ENCODE data around the gene ANKRD31.
"Not testable (repeated sequence)": the region's sequence is repeated elsewhere in the genome, so short reads cannot be mapped to it uniquely, and the experiment has no call there.

Gene ANKRD31

GRCh38 chr5:75245023-75245422, 8.3 kb upstream of the ANKRD31 start:
- no peaks in the 10 kb centered on the region for H3K36me3 Mint-ChIP-seq (ENCODE audit: low read depth)
- DNase-seq, result no peak
- H3K4me1 Mint-ChIP-seq (ENCODE audit: low read depth), result no peaks in the 10 kb centered on the region
- H3K27me3 Mint-ChIP-seq, result peaks cover 3% of the 10 kb centered on the region
- no peak overlapping the region for H3K4me3 Mint-ChIP-seq
- no peaks in the 10 kb centered on the region for H3K9me3 Mint-ChIP-seq
- H3K27ac Mint-ChIP-seq, result no peak overlapping the region

GRCh38 chr5:75243510-75243909, 6.8 kb upstream of the ANKRD31 start:
- H3K4me1 Mint-ChIP-seq (ENCODE audit: low read depth), result no peaks in the 10 kb centered on the region
- H3K9me3 Mint-ChIP-seq, result no peaks in the 10 kb centered on the region
- no peaks in the 10 kb centered on the region for H3K27me3 Mint-ChIP-seq
- H3K36me3 Mint-ChIP-seq (ENCODE audit: low read depth), result no peaks in the 10 kb centered on the region
- H3K27ac Mint-ChIP-seq, result no peak overlapping the region
- DNase-seq, result no peak
- no peak overlapping the region for H3K4me3 Mint-ChIP-seq

GRCh38 chr5:75243100-75243499, 6.4 kb upstream of the ANKRD31 start:
- H3K27ac Mint-ChIP-seq, result no peak overlapping the region
- H3K4me3 Mint-ChIP-seq, result no peak overlapping the region
- no peaks in the 10 kb centered on the region for H3K4me1 Mint-ChIP-seq (ENCODE audit: low read depth)
- H3K36me3 Mint-ChIP-seq (ENCODE audit: low read depth), result no peaks in the 10 kb centered on the region
- no peaks in the 10 kb centered on the region for H3K27me3 Mint-ChIP-seq
- H3K9me3 Mint-ChIP-seq, result no peaks in the 10 kb centered on the region
- DNase-seq, result no peak

GRCh38 chr5:75242067-75242466, 5.4 kb upstream of the ANKRD31 start:
- peaks cover 2% of the 10 kb centered on the region for H3K4me1 Mint-ChIP-seq (ENCODE audit: low read depth)
- no peak overlapping the region for H3K4me3 Mint-ChIP-seq
- H3K36me3 Mint-ChIP-seq (ENCODE audit: low read depth), result no peaks in the 10 kb centered on the region
- DNase-seq, result no peak
- H3K27ac Mint-ChIP-seq, result no peak overlapping the region
- no peaks in the 10 kb centered on the region for H3K9me3 Mint-ChIP-seq
- no peaks in the 10 kb centered on the region for H3K27me3 Mint-ChIP-seq

GRCh38 chr5:75239681-75240080, 3.0 kb upstream of the ANKRD31 start:
- no peaks in the 10 kb centered on the region for H3K9me3 Mint-ChIP-seq
- peaks cover 5% of the 10 kb centered on the region for H3K36me3 Mint-ChIP-seq (ENCODE audit: low read depth)
- no peak overlapping the region for H3K27ac Mint-ChIP-seq
- peaks cover 18% of the 10 kb centered on the region for H3K4me1 Mint-ChIP-seq (ENCODE audit: low read depth)
- no peak for DNase-seq
- H3K27me3 Mint-ChIP-seq, result no peaks in the 10 kb centered on the region
- no peak overlapping the region for H3K4me3 Mint-ChIP-seq

GRCh38 chr5:75235711-75236110, 967 bp downstream of the ANKRD31 start:
- peak overlapping the region; percentile 99 for H3K27ac Mint-ChIP-seq

GRCh38 chr5:75234251-75234650, 2.4 kb downstream of the ANKRD31 start:
- no peak for DNase-seq
- Mint-ChIP-seq H3K27ac (no peak overlapping the region), H3K36me3 (ENCODE audit: low read depth) (peaks cover 6% of the 10 kb centered on the region), H3K27me3 (no peaks in the 10 kb centered on the region), H3K9me3 (no peaks in the 10 kb centered on the region), H3K4me1 (ENCODE audit: low read depth) (peaks cover 23% of the 10 kb centered on the region), H3K4me3 (no peak overlapping the region)

More at GRCh38 chr5:75235711-75236110, 967 bp downstream of the ANKRD31 start:
- Mint-ChIP-seq H3K4me3 (peak overlapping the region; percentile 89), H3K27me3 (no peaks in the 10 kb centered on the region), H3K36me3 (ENCODE audit: low read depth) (peaks cover 5% of the 10 kb centered on the region), H3K4me1 (ENCODE audit: low read depth) (peaks cover 23% of the 10 kb centered on the region), H3K9me3 (no peaks in the 10 kb centered on the region)
- DNase-seq, result no peak

GRCh38 chr5:75226916-75227315, 9.8 kb downstream of the ANKRD31 start:
- Mint-ChIP-seq H3K27me3 (no peaks in the 10 kb centered on the region), H3K4me1 (ENCODE audit: low read depth) (peaks cover 5% of the 10 kb centered on the region), H3K9me3 (no peaks in the 10 kb centered on the region), H3K4me3 (no peak overlapping the region), H3K27ac (no peak overlapping the region), H3K36me3 (ENCODE audit: low read depth) (peaks cover 2% of the 10 kb centered on the region)
- DNase-seq, result no peak

- no peak overlapping the region for H3K4me3 Mint-ChIP-seq
- no peaks in the 10 kb centered on the region for H3K27me3 Mint-ChIP-seq
- H3K36me3 Mint-ChIP-seq (ENCODE audit: low read depth), result peaks cover 3% of the 10 kb centered on the region
- no peak for DNase-seq
- H3K9me3 Mint-ChIP-seq, result peaks cover 3% of the 10 kb centered on the region
- no peaks in the 10 kb centered on the region for H3K4me1 Mint-ChIP-seq (ENCODE audit: low read depth)
- H3K27ac Mint-ChIP-seq, result no peak overlapping the region
Observed at GRCh38 chr5:75225506-75225905, 11.2 kb downstream of the ANKRD31 start.

GRCh38 chr5:75220787-75221186, 15.9 kb downstream of the ANKRD31 start:
- H3K36me3 Mint-ChIP-seq (ENCODE audit: low read depth), result peaks cover 24% of the 10 kb centered on the region
- DNase-seq; H3K4me3 Mint-ChIP-seq; H3K27me3 Mint-ChIP-seq; H3K4me1 Mint-ChIP-seq (ENCODE audit: low read depth); H3K27ac Mint-ChIP-seq: not testable (repeated sequence)
- H3K9me3 Mint-ChIP-seq, result peaks cover 22% of the 10 kb centered on the region

- peaks cover 22% of the 10 kb centered on the region for H3K36me3 Mint-ChIP-seq (ENCODE audit: low read depth)
- no peaks in the 10 kb centered on the region for H3K27me3 Mint-ChIP-seq
- DNase-seq, result no peak
- H3K27ac Mint-ChIP-seq, result no peak overlapping the region
- H3K4me3 Mint-ChIP-seq, result no peak overlapping the region
- H3K9me3 Mint-ChIP-seq, result peaks cover 18% of the 10 kb centered on the region
- H3K4me1 Mint-ChIP-seq (ENCODE audit: low read depth), result peaks cover 4% of the 10 kb centered on the region
Observed at GRCh38 chr5:75214928-75215327, 21.8 kb downstream of the ANKRD31 start.

GRCh38 chr5:75214409-75214808, 22.3 kb downstream of the ANKRD31 start:
- Mint-ChIP-seq H3K36me3 (ENCODE audit: low read depth) (peaks cover 22% of the 10 kb centered on the region), H3K9me3 (peaks cover 18% of the 10 kb centered on the region), H3K27ac (no peak overlapping the region), H3K27me3 (no peaks in the 10 kb centered on the region), H3K4me1 (ENCODE audit: low read depth) (peaks cover 4% of the 10 kb centered on the region), H3K4me3 (no peak overlapping the region)
- DNase-seq, result no peak

- H3K4me1 Mint-ChIP-seq (ENCODE audit: low read depth), result no peaks in the 10 kb centered on the region
- DNase-seq, result no peak
- H3K27me3 Mint-ChIP-seq, result no peaks in the 10 kb centered on the region
- no peaks in the 10 kb centered on the region for H3K36me3 Mint-ChIP-seq (ENCODE audit: low read depth)
- no peak overlapping the region for H3K27ac Mint-ChIP-seq
- H3K4me3 Mint-ChIP-seq, result no peak overlapping the region
- no peaks in the 10 kb centered on the region for H3K9me3 Mint-ChIP-seq
Observed at GRCh38 chr5:75203604-75204003, 33.1 kb downstream of the ANKRD31 start.

- Mint-ChIP-seq H3K4me1 (ENCODE audit: low read depth) (no peaks in the 10 kb centered on the region), H3K36me3 (ENCODE audit: low read depth) (no peaks in the 10 kb centered on the region), H3K27me3 (no peaks in the 10 kb centered on the region), H3K27ac (no peak overlapping the region), H3K9me3 (no peaks in the 10 kb centered on the region), H3K4me3 (no peak overlapping the region)
- DNase-seq, result no peak
Observed at GRCh38 chr5:75202935-75203334, 33.7 kb downstream of the ANKRD31 start.

- Mint-ChIP-seq H3K4me3 (no peak overlapping the region), H3K27ac (no peak overlapping the region), H3K9me3 (no peaks in the 10 kb centered on the region), H3K27me3 (no peaks in the 10 kb centered on the region), H3K36me3 (ENCODE audit: low read depth) (no peaks in the 10 kb centered on the region), H3K4me1 (ENCODE audit: low read depth) (no peaks in the 10 kb centered on the region)
- no peak for DNase-seq
Observed at GRCh38 chr5:75200776-75201175, 35.9 kb downstream of the ANKRD31 start.

GRCh38 chr5:75199946-75200345, 36.7 kb downstream of the ANKRD31 start:
- H3K27me3 Mint-ChIP-seq, result no peaks in the 10 kb centered on the region
- DNase-seq, result no peak
- no peaks in the 10 kb centered on the region for H3K9me3 Mint-ChIP-seq
- no peak overlapping the region for H3K4me3 Mint-ChIP-seq
- H3K36me3 Mint-ChIP-seq (ENCODE audit: low read depth), result no peaks in the 10 kb centered on the region
- no peak overlapping the region for H3K27ac Mint-ChIP-seq
- H3K4me1 Mint-ChIP-seq (ENCODE audit: low read depth), result no peaks in the 10 kb centered on the region

Measured in activated T-cell treated with anti-CD3 and anti-CD28 coated beads, Interleukin-2, amount 50 U/mL, for 24 hours (primary cell).